Left ventricle myocardium inferior (tissue), 1 donor: Measurements from ENCODE around the gene TMEM54. TPM values are rescaled to one million over a fixed set of nuclear protein-coding genes. Genes with fewer than 3 reads are reported as not detected.

Experiments used
- DNase-seq: peaks from one replicate; pipeline ENCODE4 v3.0.0-alpha.2; 2020
- H3K27ac ChIP-seq: fragments of 200-600 bp; replicated peaks from 2 replicates; pipeline ENCODE4 v1.8.0; 2021
- H3K27me3 ChIP-seq: fragments of 200-600 bp; 2 replicates; pipeline ENCODE4 v1.8.0; 2021; ENCODE audit warnings: low read depth
- H3K36me3 ChIP-seq: fragments of 200-600 bp; 2 replicates; pipeline ENCODE4 v1.8.0; 2021
- H3K4me1 ChIP-seq: fragments of 200-600 bp; 2 replicates; pipeline ENCODE4 v1.8.0; 2021
- H3K4me3 ChIP-seq: fragments of 200-600 bp; 2 replicates; pipeline ENCODE4 v1.8.0; 2021; ENCODE audit warnings: mild to moderate bottlenecking, moderate library complexity
- H3K9me3 ChIP-seq: fragments of 200-600 bp; replicated peaks from 2 replicates; pipeline ENCODE4 v1.8.0; 2021
- CTCF ChIP-seq: fragments of 200-600 bp; IDR thresholded peaks from 2 replicates; pipeline ENCODE4 v1.8.0; 2021; ENCODE audit warnings: antibody characterized with exemption, mild to moderate bottlenecking, borderline replicate concordance
- intact Hi-C: fragments of 100-400 bp; cut with micrococcal nuclease; formaldehyde crosslinking; loops from one replicate; pipeline ENCODE4 v1.11.0; 2022
- total RNA-seq: library from RNA; stranded (reverse); fragmentation: NEBNext Ultra II Directional; extraction: Animal tissue kit (Norgen Biotek cat#: 25700); gene quantifications from one replicate; pipeline ENCODE4 v1.2.1, GENCODE V29; 2021
- donor health status: DM: no; HTN: yes; CAD: no; lungs with severe emphysema.

TMEM54 gene
- total RNA-seq, 1 donor from 2014 or later = 14.2 TPM

DNA sequence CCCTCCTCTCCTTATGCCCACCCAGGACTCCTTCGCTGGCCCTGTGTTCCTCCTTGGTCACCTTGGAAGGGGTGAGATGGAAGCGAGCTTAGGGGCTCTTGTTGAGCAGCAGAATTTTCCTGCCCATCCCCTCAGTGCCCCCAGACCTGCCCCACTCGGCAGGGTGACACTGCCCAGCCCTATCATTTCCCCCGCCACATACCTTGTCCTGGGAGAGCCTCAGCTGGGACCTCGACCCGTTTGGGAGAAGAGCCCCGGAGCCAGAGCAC, 29.1 kb downstream of the TMEM54 start:
- TF ChIP-seq CTCF = no peak
- intact Hi-C loops = no loop called here
- Histone ChIP-seq H3K27me3 (peaks cover 6% of the 10 kb centered on the region), H3K4me3 (peak overlapping the region; percentile 70), H3K9me3 (no peaks in the 10 kb centered on the region), H3K4me1 (peaks cover 41% of the 10 kb centered on the region), H3K36me3 (peaks cover 8% of the 10 kb centered on the region), H3K27ac (peak overlapping the region; percentile 73)
- DNase-seq = no peak

GRCh38 chr1:32871364-32872191, 29.6 kb downstream of the TMEM54 start:
- Histone ChIP-seq H3K4me3 (peak overlapping the region; percentile 70), H3K27ac (peak overlapping the region; percentile 73), H3K9me3 (no peaks in the 10 kb centered on the region), H3K4me1 (peaks cover 35% of the 10 kb centered on the region), H3K36me3 (peaks cover 8% of the 10 kb centered on the region), H3K27me3 (peaks cover 3% of the 10 kb centered on the region)
- intact Hi-C loops = no loop called here
- DNase-seq = no peak
- no peak for TF ChIP-seq CTCF

DNA sequence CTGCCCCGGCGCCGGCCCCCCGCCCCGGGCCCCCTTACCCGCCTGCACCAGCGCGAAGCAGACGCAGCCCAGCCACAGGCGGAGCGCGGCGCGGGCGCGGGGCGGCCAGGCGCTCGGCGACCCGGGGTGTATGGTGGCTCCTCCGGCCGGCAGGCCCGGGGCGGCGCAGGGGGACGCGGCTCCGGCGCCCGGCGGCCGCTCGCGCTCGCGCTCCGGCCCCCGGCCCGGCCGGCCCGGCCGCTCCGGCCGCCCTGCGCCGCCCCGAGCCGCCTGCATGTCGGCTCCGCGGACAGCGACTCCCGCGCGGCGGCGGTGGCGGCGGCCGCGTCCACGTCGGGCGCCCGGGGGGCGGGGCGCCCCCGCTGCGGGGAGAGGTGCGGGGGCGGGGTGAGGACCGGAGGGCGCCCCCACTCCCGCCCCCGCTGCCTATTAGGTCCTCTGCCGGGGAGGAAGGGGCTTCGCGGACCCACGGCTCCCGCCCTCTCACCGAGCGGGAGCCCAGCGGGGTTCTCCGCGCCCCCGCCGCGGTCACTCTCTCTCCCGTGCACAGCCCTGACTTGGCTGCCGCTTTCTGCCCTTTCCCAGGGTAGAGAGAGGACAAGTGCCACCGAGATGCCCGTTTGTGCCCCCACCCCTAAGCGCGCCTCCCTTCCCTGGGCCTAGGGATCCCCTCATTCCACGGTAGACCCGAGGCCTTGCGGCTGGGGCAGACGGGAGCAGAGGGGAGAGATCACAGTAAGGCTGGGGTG, 30.4 kb downstream of the TMEM54 start, which contains the start of gene FNDC5:
Gene FNDC5, minus strand, starts transcription at position 298 of the 749 bp plus-strand sequence.
- intact Hi-C loops = no loop called here
- peak; percentile 36 for DNase-seq

DNA sequence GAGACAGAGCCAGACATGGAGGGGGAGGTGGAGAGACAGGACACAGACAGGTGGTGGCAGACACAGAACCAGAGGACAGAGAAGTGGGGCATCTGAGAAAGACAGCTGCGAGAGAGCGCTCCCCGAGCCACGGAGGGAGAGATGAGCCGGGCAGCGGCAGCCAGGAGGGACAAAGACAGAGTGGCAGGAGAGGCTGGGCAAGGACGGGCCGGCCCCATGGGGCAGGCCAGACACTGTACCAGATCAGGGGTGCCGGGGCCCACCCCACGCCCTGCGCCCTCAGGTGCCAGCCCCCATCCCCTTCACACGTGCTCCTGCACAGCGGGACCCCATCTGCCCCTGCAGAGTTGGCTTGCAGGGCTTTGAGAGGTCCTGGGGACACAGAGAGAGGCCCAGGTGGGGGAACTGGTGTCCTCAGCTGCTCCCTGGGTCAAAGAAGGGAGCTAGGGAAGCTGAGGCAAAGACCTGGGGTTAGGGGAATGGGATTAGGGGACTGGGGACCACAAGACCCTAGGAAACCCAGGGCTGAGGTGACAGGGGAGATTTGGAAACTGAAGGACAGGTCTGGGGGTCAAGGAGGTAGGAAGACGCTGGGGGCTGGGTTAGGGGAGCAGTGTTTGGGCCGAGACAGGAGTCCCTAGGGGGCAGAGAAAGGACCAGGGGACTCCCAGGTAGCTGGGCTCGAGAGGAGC, 31.1 kb downstream of the TMEM54 start:
- Histone ChIP-seq H3K4me3 (peak overlapping the region; percentile 70), H3K4me1 (peaks cover 45% of the 10 kb centered on the region), H3K36me3 (peaks cover 8% of the 10 kb centered on the region), H3K27me3 (no peaks in the 10 kb centered on the region), H3K9me3 (no peaks in the 10 kb centered on the region), H3K27ac (peak overlapping the region; percentile 76)
- no peak for DNase-seq
- intact Hi-C loops = no loop called here
- no peak for TF ChIP-seq CTCF

More for the DNA sequence above, 30.4 kb downstream of the TMEM54 start, which contains the start of gene FNDC5:
- peak within 1 kb of the TSS; percentile 76 for H3K27ac ChIP-seq
- H3K36me3 ChIP-seq = peaks cover 8% of the 10 kb centered on the region
- no peaks in the 10 kb centered on the region for H3K9me3 ChIP-seq
- H3K27me3 ChIP-seq = no peaks in the 10 kb centered on the region
- H3K4me3 ChIP-seq = peak within 1 kb of the TSS; percentile 70
- peaks cover 39% of the 10 kb centered on the region for H3K4me1 ChIP-seq
- TF ChIP-seq CTCF = no peak

DNA sequence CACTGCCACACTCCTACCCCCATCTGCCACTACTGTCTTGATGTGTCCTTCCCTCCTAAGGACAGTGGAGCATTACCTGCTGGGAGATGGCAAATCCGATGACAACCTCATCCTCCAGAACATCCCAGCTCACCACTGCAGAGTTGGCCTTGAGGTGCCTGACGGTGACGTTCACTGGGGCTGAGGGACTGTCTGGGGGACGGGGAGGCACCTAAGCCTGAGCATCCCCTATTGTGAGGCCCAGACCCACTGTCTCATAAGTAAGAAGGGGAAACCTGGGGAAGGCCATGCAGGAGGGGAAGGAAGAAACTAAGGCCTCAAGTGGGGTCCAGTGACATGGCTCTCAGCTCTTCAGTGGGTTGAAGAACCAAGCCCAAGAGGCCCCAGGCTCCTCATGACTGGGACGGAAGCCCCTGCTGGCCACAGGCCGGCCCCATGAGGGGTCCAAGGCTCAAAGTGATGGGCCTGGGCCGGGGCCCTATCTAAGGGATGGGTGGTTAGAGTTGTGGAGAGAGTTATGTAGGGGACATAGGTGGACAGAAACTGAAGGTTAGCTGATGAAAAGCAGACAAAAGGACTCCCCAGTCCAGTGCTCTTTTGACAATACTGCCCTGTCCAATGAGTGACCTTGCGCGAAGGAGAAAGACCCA, 32.3 kb downstream of the TMEM54 start:
- DNase-seq = no peak
- H3K36me3 ChIP-seq = peaks cover 13% of the 10 kb centered on the region
- intact Hi-C loops = no loop called here
- H3K4me1 ChIP-seq = peaks cover 57% of the 10 kb centered on the region
- H3K27me3 ChIP-seq = no peaks in the 10 kb centered on the region
- no peaks in the 10 kb centered on the region for H3K9me3 ChIP-seq
- no peak overlapping the region for H3K4me3 ChIP-seq
- peak overlapping the region; percentile 76 for H3K27ac ChIP-seq
- TF ChIP-seq CTCF = no peak
